GM18858 (cell line): ENCODE results near the gene PLPP7.
"Not testable (repeated sequence)": the region's sequence is repeated elsewhere in the genome, so short reads cannot be mapped to it uniquely, and the experiment has no call there.

ENCODE experiments used
- ATAC-seq: cut with Tn5 transposase; IDR thresholded peaks from one replicate; pipeline ENCODE4 v1.9.1; 2021; ENCODE audit not compliant: unreplicated experiment

The PLPP7 gene

DNA sequence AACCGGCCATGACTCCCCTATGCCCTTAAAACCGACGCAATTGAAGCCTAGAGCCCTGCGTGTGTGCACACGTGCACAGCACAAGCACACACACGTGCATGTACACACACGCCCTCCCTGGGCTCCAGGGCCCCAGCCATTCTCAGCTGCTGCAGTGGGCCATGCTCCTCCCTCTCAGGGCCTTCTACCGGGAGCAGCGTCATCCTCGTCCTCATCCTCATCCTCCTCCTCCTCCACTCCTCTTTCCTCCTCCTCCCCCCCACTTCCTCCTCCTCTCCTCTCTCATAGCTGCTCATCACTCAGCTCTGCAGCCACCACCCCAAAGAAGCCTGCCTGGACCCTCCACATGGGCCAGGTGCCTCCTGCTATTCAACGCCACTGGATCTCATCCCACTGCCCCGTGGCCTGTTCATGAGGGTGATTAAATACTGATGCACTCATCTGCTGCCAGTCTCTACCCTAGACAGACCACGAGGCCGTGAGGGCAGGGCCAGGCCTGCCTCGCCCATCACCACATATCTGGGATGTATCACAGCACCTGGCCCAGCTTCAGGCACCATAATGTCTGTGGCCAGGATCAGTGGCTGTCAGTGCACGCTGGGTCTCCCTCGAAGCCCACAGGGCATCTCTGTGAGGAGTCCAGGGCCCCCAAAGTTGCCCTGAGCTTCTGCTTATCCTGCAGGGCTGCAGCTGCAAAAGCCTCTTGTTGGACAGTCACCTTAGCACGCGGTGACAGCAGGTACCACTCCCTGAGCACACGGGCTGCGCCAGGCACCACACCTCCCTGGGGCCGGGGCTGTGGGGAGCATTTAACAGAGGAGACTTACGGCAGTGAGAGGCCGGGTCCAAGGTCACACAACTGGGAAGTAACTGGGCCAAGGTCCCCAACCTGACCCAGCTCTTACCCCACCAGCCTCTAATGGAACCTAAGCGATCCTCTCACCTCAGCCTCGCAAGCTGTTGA is 23.0 kb upstream of the PLPP7 start:
- no peak for ATAC-seq

DNA sequence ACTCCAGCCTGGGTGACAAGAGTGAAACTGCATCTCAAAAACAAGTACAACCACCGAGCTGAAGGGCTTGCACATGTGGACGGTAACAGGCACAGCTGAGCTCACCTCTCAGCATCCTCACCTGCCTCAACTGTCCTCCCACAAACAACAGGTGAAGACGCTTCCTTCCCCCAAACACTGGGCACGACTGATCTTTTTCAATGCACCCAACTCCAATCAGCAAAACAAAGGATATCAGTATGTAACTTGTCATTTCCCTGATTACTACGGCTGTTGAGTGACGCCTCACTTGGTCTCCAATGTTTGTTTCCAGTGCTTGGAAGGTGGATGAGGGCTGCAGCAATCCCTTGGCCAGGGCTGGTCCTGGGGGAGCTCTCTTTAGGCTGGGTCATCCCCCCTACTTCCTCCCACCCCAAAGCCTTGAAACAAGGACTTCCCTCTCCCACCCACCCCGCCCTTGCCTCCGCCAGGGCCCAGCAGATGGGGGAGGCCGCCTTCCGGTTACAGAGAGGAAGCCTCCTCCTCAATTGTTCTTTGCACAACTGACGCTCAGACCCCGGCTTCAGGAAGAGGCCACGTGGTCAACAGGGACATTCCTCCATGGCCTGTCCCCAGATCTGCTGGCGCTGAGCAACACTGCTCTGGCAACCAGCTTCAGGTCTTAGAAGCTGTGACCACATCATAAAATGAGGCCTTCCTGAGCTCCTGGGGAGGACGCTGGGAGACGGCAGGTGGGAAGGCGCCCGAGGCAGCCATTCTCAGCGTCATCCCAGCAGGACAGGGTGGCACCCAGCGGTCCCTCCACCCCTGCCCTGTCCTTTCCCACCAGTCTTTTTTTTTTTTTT is 19.1 kb upstream of the PLPP7 start:
- ATAC-seq: no peak

GRCh38 chr9:131271016-131271273 is 18.6 kb upstream of the PLPP7 start:
- not testable (repeated sequence) for ATAC-seq

- ATAC-seq: no peak
These were observed 18.0 kb upstream of the PLPP7 start for GRCh38 chr9:131271506-131271931.

DNA sequence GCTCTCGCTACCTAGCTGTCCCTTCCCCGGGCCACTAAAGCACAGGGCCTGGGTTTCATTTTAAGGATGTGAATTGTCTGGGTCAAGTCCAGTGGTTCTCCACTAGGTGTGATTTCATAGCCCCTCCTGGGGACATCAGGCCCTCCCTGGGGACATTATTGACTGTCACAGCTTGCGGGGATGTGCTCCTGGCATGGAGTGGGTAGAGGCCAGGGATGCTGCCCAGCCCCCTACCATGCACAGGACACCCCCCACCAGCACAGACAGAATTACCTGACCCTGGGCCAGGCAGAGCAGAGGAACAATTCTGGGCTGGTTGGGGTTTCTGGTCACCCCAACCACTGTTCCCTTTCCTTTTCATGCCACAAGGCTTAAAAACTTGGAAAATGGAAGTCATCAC is 17.3 kb upstream of the PLPP7 start:
- no peak for ATAC-seq

GRCh38 chr9:131273146-131273855 is 16.2 kb upstream of the PLPP7 start:
- ATAC-seq: no peak

GRCh38 chr9:131273856-131274673 is 15.5 kb upstream of the PLPP7 start:
- ATAC-seq: no peak

DNA sequence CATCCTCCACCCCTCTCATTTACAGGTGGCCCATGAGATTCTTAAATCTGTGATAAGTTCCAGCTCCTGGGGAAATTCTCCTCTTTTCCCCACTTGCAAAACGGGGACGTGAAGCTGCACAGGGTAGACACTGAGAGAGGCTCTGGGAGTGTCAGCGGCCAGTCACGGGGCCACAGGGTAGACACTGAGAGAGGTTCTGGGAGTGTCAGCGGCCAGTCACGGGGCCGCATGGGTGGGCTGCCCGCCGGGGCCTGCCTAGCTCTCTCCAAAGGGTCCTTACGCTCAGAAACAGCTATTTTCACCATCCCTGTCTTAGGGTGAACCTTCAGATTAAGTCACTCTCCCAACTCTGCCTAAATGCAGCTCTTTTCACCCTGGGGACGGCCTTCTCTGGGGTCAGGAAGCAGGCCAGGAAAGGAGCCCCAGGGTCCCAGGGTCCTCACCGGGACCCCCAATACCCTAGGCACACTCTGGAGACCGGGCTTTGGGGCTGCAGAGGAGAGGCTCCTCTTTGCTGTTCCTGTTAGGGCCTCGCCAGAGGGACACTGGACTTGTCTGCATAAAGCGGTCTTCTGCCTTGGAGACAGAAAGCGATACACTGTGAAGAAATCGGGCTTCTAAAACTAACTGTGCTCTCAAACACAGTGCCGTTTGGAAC is 14.7 kb upstream of the PLPP7 start:
- no peak for ATAC-seq

DNA sequence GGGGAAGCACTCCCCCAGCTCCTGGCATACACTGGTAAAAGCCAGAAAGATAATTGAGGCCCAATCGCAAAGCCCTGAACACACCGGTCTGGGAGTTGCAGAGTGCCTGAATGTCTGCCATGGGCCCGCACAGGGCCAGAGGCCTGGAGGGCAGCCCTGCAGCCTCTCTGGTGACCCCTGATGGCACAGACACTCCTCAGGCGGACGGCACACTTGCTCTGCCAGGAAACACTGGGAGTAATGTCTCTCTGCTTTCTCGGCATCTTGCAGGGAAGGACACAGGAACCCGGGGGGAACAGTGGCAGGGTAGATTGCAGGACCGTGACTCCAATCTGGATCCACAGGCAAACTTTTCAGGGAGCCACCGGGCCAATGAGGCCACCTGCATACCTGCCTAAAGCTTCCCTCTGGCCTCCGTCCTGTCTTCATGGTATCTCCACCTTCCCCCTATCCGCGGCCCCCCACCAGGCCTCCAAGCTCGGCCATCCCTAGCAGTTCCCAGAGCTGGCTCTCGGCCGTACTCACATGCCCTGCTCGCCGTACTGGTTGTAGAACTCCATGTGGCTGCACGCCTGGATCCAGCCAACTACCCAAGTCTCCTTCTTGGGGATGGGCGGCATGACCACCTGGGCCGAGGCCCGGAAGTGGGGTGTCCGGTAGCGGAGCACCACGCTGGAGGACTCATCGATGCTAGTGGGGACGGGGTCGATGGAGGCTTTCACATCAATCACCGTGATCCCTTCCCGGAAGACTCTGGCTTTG is 14.0 kb upstream of the PLPP7 start:
- ATAC-seq: no peak

DNA sequence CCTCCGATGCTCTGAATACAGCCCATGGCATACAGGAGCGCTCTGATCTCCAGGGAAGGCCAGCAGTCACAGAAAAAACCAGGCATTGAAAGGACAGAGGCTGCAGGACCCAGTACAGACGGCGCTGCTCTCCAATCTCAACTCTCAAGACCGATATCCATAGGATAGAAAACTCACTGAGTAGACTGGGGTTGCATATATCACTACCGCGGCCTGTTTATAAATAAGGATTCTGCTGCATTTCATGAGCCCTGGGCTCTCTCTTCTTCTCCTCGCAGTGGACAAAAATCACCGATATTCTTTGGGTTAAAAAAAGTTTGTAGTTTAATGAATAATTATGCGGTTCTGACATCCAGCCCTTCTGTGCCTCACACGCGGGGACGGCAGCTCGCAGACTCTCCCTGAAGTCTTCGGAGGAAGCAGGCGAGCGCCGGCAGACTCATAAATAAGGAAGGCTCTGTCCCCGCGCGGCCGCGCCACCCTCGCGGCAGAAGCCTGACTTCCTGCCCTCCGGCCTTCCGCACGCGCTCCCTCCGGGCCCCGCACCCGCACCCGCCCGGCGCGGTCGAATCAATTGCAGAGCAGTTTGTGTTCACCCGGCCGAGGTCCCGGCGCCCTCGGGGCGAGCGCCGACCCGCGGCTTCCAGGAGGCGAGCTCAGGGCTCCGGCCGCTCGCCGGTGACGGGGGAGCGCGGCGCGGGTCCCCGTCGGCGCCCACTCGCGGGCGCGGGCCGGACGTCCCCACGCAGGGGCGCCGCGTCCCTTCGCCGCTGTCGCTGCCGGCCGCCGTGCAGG is 13.2 kb upstream of the PLPP7 start, which contains the start of gene FAM78A:
Gene FAM78A, minus strand, starts transcription at position 417 of the 795 bp plus-strand sequence. Its CDS starts 331 bp downstream, at position 86.
- no peak for ATAC-seq

DNA sequence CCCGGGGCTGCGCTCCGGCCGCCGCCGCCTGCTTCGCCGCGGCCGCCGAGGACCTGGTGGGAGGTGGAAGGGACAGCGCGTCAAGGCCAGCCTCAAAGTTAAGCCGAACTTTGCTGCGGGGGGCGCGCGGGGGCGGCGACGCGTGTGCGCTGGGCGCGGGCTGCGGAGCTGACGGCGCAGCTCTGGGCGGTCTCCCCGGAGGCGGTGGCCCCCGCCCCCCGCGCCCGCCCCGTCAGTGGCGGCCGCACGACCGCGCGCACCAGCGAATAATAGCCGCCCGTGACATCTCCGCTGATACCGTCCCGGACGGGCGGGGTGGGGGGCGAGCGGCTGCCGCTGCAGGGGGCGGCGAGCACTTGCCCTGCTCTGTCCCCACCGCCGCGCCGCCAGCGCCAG is 12.6 kb upstream of the PLPP7 start:
- ATAC-seq: no peak

DNA sequence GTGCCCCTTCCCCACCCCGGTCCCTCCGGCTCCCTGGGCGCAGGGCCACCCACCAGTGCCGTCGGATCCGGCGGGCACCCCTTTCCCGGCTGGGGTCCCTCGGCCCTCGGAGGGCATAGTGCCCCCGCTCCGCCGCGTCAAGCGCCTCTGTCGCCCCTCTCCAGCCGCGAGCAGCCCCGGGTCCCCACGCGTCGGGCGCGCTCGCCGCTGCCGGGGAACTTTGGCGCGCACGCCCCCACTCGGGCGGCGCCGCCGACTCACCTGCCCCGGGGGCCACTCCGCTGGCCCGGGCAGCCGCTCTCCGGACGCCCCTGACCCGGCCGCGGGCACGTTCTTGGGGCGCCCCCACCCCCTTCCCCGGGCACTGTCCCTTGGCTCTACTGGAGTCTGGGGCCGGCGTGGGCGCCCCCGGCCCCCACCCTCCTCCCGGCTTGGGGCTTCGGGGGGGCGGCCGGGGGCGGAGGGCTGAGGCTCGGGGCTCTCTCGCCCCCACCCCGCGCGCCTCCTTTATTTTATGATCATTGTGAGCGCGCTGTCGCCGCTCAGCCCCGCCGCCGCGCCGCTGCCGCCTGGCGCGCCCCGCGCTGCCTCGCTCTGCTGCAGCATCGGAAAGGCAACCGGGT is 12.1 kb upstream of the PLPP7 start:
- no peak for ATAC-seq

DNA sequence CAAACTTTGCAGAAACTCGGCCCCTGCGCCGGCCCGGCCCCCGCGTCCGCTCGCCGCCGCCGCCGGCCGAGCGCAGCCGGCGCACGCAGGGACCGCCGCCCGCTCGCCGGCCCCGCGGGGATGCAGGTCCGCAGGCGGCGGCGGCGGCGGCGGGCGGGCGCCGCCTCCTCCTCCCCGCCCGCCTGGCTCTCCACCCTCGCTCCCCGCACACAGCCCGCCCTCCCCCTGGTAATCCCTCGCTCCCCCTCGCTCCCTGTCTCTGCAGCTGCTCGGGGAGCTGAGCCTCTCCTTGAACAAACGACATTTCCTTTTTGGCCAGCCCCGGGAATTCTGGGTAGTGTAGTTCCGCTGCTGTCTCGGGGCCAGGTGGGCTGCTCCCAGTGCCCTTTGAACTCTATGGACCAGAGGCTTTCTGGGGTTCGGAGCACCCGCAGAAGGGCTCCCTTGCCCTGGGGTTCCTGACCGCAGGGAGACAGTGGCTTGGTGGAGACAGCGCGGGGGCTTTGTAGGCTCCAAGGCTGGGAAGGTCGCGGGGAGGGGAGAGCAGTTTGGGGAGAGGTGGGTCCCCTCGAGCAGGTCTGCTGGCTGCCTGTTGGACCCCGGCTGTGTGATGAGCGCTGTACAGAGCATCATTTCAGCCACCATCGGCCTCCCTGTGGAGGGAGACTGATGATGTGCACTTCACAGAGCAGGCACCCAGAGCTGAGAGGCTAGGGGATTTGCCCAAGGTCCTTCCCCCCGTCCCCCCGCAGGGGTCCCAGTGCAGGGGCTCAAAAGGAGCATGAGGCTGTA is 11.4 kb upstream of the PLPP7 start:
- ATAC-seq: no peak

GRCh38 chr9:131278702-131279111 is 10.8 kb upstream of the PLPP7 start:
- ATAC-seq: no peak

DNA sequence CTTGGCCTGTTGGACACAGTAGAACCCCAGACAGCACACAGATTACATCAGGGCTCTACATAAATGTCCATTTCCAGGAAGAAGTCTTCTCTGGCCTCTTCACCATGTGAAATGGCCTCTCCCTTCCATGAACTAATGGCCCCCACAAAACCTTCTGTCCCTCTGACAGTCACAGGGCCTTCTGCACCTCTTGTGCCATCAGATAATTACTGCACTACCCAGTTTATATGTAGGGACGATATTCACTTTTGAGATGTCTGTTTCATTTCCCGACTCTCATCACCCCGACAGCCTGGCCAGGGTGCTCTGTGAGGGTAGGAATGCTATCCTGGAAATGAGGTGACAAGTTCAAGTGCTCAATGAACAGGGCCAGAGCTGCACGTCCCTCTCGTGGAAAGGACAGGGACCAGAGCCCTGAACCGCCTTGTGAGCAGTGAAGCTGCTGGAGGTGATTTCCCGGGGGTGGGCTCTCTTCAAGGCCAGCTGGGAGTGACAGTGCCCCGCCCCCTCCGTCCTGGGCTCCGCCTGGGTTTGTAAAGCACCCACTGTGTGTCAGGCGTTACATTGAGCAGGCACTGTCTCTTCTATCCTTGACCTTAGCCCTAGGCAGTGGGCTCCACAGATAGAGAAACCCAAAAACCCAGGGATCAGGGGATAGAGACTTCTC is 10.2 kb upstream of the PLPP7 start:
- no peak for ATAC-seq

DNA sequence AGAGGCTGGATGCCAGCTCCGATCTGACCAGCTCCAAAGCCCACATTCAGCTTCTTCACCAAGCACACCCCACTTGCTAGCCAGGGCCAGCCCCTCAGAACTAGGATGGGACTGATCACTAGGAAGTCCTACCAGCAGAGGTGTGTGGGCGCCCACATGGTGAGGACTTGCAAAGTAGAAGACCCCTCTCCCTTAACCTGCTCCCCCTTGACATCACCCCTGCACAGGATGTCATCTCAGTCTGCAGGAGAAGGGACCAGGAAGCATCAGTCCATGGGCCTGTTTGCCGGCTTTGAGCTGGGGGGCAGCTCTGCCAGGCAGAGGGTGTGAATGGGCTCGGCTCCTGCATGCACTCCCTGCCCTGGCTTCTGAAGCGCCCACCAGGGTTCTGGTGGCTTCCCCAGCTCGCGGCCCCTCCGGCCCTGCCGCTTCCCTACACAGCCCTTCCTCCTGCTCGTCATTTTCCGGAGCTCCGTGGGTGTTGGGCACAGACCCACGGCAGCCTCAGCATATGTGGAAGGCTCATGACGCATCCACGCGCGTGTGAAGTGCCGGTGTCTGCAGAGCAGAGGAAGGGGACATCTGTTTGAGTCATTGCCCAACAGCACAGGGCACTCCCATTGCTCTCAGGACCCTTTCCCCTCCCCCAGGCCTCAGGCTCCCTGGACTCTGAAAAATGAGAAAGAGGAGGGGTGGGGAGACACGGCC is 9.5 kb upstream of the PLPP7 start:
- no peak for ATAC-seq
